Cerebellar cortex (tissue), 1 donor: ENCODE results near the gene ANTXR2.
"Not testable (repeated sequence)": the region's sequence is repeated elsewhere in the genome, so short reads cannot be mapped to it uniquely, and the experiment has no call there.

Experiments used
- DNase-seq: peaks from one replicate; pipeline ENCODE4 v3.0.0-alpha.2; 2015; ENCODE audit warnings: low spot score

ANTXR2 gene

DNA sequence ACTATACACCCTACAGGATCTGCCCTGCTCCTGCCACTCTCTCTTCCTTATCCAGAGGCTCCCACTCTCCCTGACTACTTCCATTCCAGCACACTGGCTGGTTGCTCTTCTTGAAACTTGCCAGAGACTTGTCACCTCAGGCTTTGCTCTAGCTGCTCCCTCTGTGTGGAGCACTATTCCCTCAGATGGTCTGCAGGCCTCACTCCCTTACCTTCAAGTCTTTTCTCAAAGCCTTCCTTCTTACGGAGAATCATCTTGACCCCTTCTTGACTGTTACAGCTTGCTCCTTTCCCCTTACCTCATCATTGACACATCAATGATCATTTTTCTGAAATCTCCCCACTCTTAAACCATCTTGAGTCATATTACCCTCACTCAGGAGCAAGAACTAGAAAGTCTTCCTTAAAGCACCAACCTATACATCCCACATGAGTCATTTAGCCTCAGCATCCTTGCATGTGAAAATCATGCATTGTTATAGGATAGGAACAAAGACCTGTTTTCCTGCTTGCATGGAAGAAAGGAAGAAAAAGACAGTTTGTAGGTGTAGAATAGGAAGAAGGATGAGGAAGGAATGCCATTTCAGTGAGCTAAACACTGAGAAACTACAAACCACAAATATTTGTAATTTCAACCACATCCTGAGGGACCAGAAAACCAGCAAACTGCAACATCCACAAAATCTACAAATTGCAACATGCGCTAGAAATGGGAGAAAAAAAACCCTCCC, 55.7 kb downstream of the ANTXR2 start:
- DNase-seq = no peak

DNA sequence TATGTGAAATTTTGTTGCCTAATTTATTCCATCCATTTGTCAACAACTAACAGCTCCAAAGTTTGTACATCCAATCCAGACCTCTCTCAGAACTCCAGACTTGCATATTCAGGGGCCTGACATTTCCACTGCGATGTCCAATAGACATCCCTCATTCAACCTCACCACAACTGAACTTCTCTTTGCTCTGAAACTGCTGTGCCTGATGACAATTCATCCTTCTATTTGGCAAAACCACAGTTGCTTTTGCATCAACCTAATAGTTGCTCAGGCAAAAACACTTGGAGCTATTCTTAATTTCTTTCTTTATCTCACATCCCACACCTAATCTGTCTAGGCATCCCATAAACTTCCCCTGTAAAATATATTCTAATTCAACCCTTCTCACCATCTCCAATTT, 56.5 kb downstream of the ANTXR2 start:
- no peak for DNase-seq

- no peak for DNase-seq
Measured at GRCh38 chr4:80015407-80016189, 57.4 kb downstream of the ANTXR2 start.

DNA sequence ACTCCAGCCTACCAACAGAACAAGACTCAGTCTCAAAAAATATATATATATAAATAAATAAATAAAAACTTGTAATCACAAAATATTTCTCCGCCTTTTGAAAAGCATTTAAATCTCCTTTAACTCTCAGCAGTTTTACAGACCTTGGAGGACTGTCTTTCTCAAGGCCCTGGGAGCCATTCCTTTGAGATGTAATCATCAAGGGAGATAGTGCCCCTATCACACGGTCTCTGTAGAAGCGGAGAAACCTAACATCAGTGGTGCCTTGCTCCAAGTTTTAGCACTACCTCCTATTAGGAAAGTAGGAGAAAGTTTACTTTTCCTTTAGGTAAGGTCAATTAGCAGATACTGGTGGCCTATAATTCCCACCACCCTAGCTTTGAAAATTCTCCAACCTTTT, 58.5 kb downstream of the ANTXR2 start:
- DNase-seq = no peak

DNA sequence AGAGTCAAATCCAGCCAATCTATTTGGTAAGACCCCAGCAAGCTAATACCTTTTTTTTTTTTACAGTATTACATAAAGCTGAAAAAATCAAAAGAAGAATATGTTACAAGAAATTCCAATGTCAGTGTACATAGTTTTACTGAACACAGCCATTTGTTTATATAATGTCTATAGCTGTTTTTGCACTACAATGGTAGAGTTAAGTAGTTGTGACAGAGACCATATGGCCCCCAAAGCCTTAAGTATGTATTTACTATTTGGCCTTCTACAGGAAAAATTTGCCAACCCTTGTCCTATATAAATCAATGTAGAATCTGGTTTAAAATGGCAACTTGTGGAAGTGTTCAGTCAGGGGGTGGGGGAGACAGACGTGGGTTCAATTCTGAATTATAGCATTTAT, 60.7 kb downstream of the ANTXR2 start:
- DNase-seq = no peak

DNA sequence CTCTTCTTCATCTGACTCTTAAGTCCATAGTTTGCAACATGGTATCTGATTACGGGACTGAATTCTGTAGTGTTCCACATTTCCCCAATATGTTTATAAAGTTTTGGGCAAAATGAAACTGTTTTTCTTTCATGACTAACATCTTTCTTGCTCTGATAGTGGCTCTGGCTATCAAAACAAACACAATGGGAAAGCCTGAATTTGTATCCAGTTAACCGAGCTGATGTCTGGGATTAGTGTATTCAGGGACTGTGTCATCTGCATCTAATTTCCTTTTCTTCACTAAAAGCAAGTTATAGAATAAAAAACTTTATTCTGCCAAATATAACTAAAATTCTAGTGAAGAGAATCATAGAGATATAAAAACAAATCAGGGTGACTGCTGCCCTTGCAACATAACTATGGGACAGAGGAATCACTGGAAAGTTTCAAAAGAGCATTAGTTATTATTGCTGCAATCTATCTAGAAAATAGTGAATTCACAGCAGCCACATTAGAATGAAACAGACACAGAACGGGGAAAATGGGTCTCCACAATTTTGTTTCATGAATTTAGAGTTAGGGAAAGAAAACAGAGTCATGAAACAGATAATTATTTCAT, 61.3 kb downstream of the ANTXR2 start:
- no peak for DNase-seq

GRCh38 chr4:80010316-80010715, 62.7 kb downstream of the ANTXR2 start:
- no peak for DNase-seq

DNA sequence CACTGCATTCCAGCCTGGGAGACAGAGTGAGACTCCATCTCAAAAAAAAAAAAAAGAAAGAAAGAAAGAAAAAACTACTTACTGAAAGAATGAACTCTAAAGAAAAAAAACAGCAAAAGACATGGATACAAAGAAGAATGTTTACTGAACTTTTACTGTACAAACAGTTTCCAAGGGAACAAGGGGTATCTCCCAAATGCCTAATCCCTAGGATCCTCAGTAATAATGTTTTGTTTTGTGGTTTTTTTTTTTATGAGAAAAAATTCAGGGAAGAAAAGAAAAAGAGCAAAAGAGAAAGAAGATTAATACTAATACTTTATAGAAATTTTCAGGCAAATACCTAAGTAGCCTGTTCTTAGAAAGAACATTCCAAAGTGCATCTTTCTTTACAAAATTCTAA, 63.2 kb downstream of the ANTXR2 start:
- no peak for DNase-seq

GRCh38 chr4:80008971-80009370, 64.1 kb downstream of the ANTXR2 start:
- no peak for DNase-seq

- no peak for DNase-seq
Measured at GRCh38 chr4:80008351-80008750, 64.7 kb downstream of the ANTXR2 start.

GRCh38 chr4:80007745-80008149, 65.3 kb downstream of the ANTXR2 start:
- DNase-seq = no peak

- no peak for DNase-seq
Measured at GRCh38 chr4:80006935-80007744, 65.9 kb downstream of the ANTXR2 start.

GRCh38 chr4:80005863-80006262, 67.2 kb downstream of the ANTXR2 start:
- no peak for DNase-seq

DNA sequence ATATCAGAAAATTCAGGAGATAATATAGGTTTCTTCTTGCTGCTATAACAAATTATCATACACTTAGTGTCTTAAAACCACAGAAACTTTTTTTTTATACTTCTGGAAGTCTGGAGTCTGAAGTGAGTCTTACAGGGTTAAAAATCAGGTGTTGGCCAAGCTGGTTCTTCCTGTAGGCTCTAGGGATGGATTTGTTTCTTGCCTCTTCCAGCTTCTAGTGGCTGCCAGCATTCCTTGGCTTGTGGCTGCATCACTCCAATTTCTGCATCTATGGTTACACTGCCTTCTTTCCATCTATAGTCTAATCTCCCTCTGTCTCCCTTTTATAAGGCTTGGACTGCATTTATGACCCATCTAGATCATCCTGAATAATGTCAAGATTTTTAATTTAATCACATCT, 68.7 kb downstream of the ANTXR2 start:
- no peak for DNase-seq

DNA sequence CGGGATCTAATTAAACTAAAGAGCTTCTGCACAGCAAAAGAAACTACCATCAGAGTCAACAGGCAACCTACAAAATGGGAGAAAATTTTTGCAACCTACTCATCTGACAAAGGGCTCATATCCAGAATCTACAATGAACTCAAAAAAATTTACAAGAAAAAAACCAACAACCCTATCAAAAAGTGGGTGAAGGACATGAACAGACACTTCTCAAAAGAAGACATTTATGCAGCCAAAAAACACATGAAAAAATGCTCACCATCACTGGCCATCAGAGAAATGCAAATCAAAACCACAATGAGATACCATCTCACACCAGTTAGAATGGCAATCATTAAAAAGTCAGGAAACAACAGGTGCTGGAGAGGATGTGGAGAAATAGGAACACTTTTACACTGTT, 70.5 kb downstream of the ANTXR2 start:
- not testable (repeated sequence) for DNase-seq

DNA sequence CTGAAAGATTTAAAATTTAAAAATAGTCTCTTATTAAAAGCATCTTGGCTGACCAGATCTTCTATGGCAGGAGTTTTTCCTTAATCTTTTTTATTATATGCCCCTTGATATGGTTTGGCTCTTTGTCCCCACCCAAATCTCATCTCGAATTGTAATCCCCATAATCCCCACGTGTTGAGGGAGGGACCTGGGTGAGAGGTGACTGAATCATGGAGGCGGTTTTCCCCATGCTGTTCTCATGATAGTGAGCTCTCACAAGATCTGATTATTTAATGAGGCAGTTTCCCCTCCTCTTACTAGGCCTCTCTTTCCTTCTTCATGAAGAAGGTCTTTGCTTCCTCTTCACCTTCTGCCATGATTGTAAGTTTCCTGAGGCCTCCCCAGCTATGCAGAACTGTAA, 74.0 kb downstream of the ANTXR2 start:
- DNase-seq = not testable (repeated sequence)

DNA sequence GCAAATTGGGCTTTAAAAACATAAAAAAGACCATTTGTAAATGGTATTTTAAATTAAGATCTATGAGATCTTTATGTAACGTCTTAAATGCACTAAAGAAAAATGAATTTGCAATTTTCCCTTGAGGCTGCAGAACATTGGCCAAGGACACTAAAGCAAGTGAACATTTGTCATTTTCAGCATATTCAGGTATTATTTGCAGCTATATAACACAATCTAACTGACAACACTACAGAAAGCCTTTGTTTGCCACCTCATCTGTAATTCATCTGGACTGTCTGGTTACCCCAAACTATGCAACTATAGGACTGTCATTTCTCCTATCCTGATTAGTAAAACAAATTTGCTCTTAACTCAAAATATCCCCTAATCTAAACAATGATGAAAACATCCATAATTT, 74.8 kb downstream of the ANTXR2 start:
- DNase-seq = no peak

DNA sequence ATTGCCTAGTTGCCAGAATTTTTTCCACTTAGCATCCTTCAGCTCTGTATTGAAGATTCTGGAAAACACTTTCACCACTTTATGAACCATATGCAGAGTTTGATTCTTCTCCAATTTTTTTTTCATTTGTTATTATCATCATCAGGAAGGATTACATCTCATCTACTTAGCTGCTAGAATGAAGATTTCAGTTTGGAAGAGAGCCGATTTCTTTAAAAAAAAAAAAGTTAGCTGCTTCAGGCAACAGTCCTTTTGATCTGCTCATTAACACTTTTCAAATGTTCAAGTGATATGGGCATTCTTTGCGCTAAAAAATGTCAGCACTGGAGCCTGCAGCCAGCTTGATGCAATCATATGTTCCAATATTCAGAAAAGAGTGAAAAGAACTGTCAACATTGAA, 76.2 kb downstream of the ANTXR2 start:
- DNase-seq = no peak

DNA sequence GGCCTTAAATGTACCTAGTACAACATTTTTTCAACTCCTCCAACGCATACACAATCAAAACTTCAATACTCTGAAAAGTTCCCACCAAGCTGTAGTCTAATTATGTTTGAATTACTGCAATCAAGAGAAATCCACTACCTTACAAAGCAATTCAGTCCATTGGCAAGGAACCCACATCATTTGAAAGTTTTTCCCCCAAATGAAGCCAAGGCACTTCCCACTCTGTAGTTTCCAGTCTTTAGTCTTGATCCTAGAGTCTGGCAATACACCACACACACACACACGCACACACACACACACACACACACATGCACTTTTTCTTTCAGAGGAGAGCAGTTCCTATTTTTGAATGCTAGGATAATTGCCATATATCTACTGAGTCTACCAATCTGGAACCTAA, 79.6 kb downstream of the ANTXR2 start:
- no peak for DNase-seq

DNA sequence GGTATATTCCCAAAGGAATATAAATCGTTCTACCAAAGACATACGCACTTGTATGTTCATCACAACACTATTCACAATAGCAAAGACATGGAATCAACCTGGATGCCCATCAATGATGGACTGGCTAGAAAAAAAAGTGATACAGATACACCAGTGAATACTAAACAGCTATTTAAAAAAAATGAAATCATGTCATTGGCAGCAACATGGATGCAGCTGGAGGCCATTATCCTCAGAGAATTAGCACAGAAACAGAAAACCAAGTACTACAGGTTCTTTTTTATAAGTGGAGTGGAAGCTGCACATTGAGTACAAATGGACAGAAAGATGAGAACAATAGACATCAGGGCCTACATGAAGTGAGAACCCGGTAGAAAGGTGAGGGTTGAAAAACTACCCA, 81.4 kb downstream of the ANTXR2 start:
- DNase-seq = no peak

GRCh38 chr4:79991100-79991499, 81.9 kb downstream of the ANTXR2 start:
- DNase-seq = not testable (repeated sequence)

- no peak for DNase-seq
Measured at GRCh38 chr4:79987401-79987800, 85.6 kb downstream of the ANTXR2 start.
